Keratinocyte (primary cell): ENCODE results near the gene TTC39C.

Experiments
- EZH2 ChIP-seq: IDR thresholded peaks from one replicate; pipeline ENCODE4 v1.6.1; 2012; ENCODE audit warnings: inconsistent platforms, mild to moderate bottlenecking, low read length, moderate library complexity
- TF ChIP-seq, protein P1 (sequence below), 3 experiments: IDR thresholded peaks in 1 of 3; conservative IDR thresholded peaks in 1 of 3; optimal IDR thresholded peaks in 1 of 3; 2 replicates in 2 of 3; 3 replicates in 1 of 3; pipeline versions ENCODE3 to v1.5.1; 2011; ENCODE audit warnings: low read length in 3 of 3, mild to moderate bottlenecking in 3 of 3, moderate library complexity in 2 of 3, control low read depth in 1 of 3, inconsistent platforms in 1 of 3; ENCODE audit not compliant: insufficient read depth in 2 of 3; ENCODE audit errors: extremely low read depth in 1 of 3

DNA sequence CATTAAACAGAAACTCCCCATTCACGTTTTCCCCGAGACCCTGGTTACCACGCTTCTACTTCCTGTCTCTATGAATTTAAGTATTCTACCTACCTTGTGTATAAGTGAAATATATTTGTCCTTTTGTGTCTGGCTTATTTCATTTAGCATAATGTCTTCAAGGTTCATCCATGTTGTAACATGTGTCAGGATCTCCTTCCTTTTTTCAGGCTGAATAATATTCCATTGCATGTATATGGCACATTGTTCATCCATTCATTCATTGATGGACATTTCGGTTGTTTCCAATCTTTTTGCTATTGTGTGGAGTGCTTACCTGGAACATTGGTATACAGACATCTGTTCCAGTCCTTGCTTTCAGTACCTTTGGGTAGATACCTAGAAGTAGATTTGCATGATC is 106.1 kb downstream of the TTC39C start:
- no peak for TF ChIP-seq EZH2
- TF ChIP-seq, protein P1, sequence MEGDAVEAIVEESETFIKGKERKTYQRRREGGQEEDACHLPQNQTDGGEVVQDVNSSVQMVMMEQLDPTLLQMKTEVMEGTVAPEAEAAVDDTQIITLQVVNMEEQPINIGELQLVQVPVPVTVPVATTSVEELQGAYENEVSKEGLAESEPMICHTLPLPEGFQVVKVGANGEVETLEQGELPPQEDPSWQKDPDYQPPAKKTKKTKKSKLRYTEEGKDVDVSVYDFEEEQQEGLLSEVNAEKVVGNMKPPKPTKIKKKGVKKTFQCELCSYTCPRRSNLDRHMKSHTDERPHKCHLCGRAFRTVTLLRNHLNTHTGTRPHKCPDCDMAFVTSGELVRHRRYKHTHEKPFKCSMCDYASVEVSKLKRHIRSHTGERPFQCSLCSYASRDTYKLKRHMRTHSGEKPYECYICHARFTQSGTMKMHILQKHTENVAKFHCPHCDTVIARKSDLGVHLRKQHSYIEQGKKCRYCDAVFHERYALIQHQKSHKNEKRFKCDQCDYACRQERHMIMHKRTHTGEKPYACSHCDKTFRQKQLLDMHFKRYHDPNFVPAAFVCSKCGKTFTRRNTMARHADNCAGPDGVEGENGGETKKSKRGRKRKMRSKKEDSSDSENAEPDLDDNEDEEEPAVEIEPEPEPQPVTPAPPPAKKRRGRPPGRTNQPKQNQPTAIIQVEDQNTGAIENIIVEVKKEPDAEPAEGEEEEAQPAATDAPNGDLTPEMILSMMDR (optimal IDR thresholded peaks at IDR 0.05 in 1 of 3, IDR thresholded peaks at IDR 0.05 in 1 of 3, conservative IDR thresholded peaks at IDR 0.05 in 1 of 3; ENCODE audit: extremely low read depth in 1 of 3, insufficient read depth in 2 of 3, low read length in 3 of 3) = no peak
